Fibroblast of lung (primary cell): ENCODE results near the gene AOC3. TPM values are rescaled to one million over a fixed set of nuclear protein-coding genes. Genes with fewer than 3 reads are reported as not detected.
"Not testable (repeated sequence)": the region's sequence is repeated elsewhere in the genome, so short reads cannot be mapped to it uniquely, and the experiment has no call there.

Experiments
- DNase-seq, 2 donors: peaks; one replicate each; pipeline versions ENCODE4 v3.0.0 to v3.0.0-alpha.2; 2010; ENCODE audit warnings: low read depth in 2 of 2
- H2AFZ ChIP-seq: 2 replicates; pipeline ENCODE4 v1.5.1; 2012; ENCODE audit warnings: low read length, control low read depth, inconsistent platforms
- H3K27ac ChIP-seq: 2 replicates; pipeline ENCODE4 v1.5.1; 2011; ENCODE audit warnings: low read length, control low read depth; ENCODE audit not compliant: insufficient read depth
- H3K27me3 ChIP-seq: 2 replicates; pipeline ENCODE4 v1.5.1; 2011; ENCODE audit warnings: mild to moderate bottlenecking, low read length; ENCODE audit not compliant: control insufficient read depth, insufficient read depth
- H3K36me3 ChIP-seq: 2 replicates; pipeline ENCODE4 v1.5.1; 2011; ENCODE audit warnings: low read length; ENCODE audit not compliant: control insufficient read depth, insufficient read depth
- H3K4me1 ChIP-seq: 2 replicates; pipeline ENCODE4 v1.5.1; 2011; ENCODE audit warnings: low read length; ENCODE audit not compliant: control insufficient read depth, insufficient read depth; ENCODE audit errors: extremely low read depth
- H3K4me2 ChIP-seq: 2 replicates; pipeline ENCODE4 v1.5.1; 2011; ENCODE audit warnings: low read length, control low read depth; ENCODE audit not compliant: insufficient read depth; ENCODE audit errors: extremely low read depth
- H3K4me3 ChIP-seq, 4 experiments: fragments of 200-600 bp in 1 of 4; sonication (generic) in 1 of 4; replicated peaks in 1 of 4; 2 replicates each; pipeline ENCODE4 v1.5.1; 2011 to 2016; ENCODE audit warnings: low read length in 4 of 4, low read depth in 3 of 4, mild to moderate bottlenecking in 3 of 4, control low read depth in 2 of 4, inconsistent platforms in 1 of 4, mixed read lengths in 1 of 4; ENCODE audit not compliant: insufficient read depth in 1 of 4; ENCODE audit errors: control extremely low read depth in 1 of 4
- H3K79me2 ChIP-seq: 2 replicates; pipeline ENCODE4 v1.5.1; 2012; ENCODE audit warnings: mild to moderate bottlenecking, low read length, inconsistent platforms; ENCODE audit not compliant: control insufficient read depth, insufficient read depth
- H3K9ac ChIP-seq: 2 replicates; pipeline ENCODE4 v1.5.1; 2011; ENCODE audit warnings: mild to moderate bottlenecking, low read length, control low read depth; ENCODE audit not compliant: insufficient read depth
- H3K9me3 ChIP-seq: 2 replicates; pipeline ENCODE4 v1.5.1; 2012; ENCODE audit warnings: low read depth, low read length; ENCODE audit not compliant: control insufficient read depth, insufficient read depth
- H4K20me1 ChIP-seq: 2 replicates; pipeline ENCODE4 v1.5.1; 2011; ENCODE audit warnings: low read length; ENCODE audit not compliant: control insufficient read depth, insufficient read depth; ENCODE audit errors: extremely low read depth
- CTCF ChIP-seq, 2 donors: IDR thresholded peaks in 1 of 2; conservative IDR thresholded peaks in 1 of 2; 1 replicate in 1 of 2; 2 replicates in 1 of 2; pipeline ENCODE4 v1.5.1; 2011 to 2012; ENCODE audit warnings: low read length in 2 of 2, control low read depth in 1 of 2, inconsistent platforms in 1 of 2, low read depth in 1 of 2, mild to moderate bottlenecking in 1 of 2
- EZH2 ChIP-seq: IDR thresholded peaks from 2 replicates; pipeline ENCODE4 v1.5.1; 2012; ENCODE audit warnings: low read length, control low read depth, mild to moderate bottlenecking; ENCODE audit errors: missing control alignments
- polyA plus RNA-seq, 2 donors: library from polyadenylated mRNA; depleted of rRNA in 1 of 2; stranded (reverse) in 1 of 2; unstranded in 1 of 2; fragments of >200 nt; gene quantifications; 2 replicates each; pipeline ENCODE4 v1.2.1, GENCODE V29; 2011 to 2012; ENCODE audit warnings: missing spikeins in 1 of 2
- total RNA-seq: library from RNA; depleted of rRNA; stranded (reverse); fragments of >200 nt; gene quantifications from 2 replicates; pipeline ENCODE4 v1.2.1, GENCODE V29; 2014

Gene AOC3
- total and polyA plus RNA-seq, 2 donors (not counting 1 experiment from before 2014, with no cell fraction given), result 0.17 to 3.5 TPM

GRCh38 chr17:42898147-42898811 is 47.3 kb downstream of the AOC3 start:
- no peaks in the 10 kb centered on the region for H3K79me2 ChIP-seq
- no peak overlapping the region for H3K9ac ChIP-seq
- H3K36me3 ChIP-seq, result no peaks in the 10 kb centered on the region
- H4K20me1 ChIP-seq, result no peaks in the 10 kb centered on the region
- TF ChIP-seq EZH2 (no peak), CTCF (conservative IDR thresholded peaks at IDR 0.05 in 1 of 2, IDR thresholded peaks at IDR 0.05 in 1 of 2; ENCODE audit: low read depth in 1 of 2, low read length in 2 of 2) (no peak)
- peaks cover 4% of the 10 kb centered on the region for H3K27me3 ChIP-seq
- no peaks in the 10 kb centered on the region for H3K9me3 ChIP-seq
- no peak overlapping the region for H3K4me3 ChIP-seq
- H3K27ac ChIP-seq, result no peak overlapping the region
- no peak overlapping the region for H3K4me2 ChIP-seq
- DNase-seq, result no peak
- H2AFZ ChIP-seq, result no peak overlapping the region
- H3K4me1 ChIP-seq, result no peaks in the 10 kb centered on the region

GRCh38 chr17:42899981-42900380 is 49.0 kb downstream of the AOC3 start:
- not testable (repeated sequence) for H3K4me2 ChIP-seq, H3K27me3 ChIP-seq

DNA sequence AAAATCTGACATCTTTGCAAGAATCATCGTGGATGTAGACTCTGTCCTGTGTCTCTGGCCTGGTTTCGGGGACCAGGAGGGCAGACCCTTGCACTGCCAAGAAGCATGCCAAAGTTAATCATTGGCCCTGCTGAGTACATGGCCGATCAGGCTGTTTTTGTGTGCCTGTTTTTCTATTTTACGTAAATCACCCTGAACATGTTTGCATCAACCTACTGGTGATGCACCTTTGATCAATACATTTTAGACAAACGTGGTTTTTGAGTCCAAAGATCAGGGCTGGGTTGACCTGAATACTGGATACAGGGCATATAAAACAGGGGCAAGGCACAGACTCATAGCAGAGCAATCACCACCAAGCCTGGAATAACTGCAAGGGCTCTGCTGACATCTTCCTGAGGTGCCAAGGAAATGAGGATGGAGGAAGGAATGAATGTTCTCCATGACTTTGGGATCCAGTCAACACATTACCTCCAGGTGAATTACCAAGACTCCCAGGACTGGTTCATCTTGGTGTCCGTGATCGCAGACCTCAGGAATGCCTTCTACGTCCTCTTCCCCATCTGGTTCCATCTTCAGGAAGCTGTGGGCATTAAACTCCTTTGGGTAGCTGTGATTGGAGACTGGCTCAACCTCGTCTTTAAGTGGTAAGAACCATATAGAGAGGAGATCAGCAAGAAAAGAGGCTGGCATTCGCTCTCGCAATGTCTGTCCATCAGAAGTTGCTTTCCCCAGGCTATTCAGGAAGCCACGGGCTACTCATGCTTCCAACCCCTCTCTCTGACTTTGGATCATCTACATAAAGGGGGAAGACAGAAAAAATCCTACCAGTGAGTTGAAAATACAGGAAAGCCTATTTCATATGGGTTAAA is 49.7 kb downstream of the AOC3 start, which contains the start of gene G6PC1:
G6PC1 (plus strand) TSS at position 340 of the 872 bp plus-strand sequence; CDS start at position 418, 78 bp downstream.
- Histone ChIP-seq H3K9me3 (no peaks in the 10 kb centered on the region), H3K4me2 (no peak within 1 kb of the TSS), H3K4me3 (no peak within 1 kb of the TSS), H3K79me2 (no peaks in the 10 kb centered on the region), H3K9ac (no peak within 1 kb of the TSS), H3K27me3 (peaks cover 4% of the 10 kb centered on the region), H4K20me1 (no peaks in the 10 kb centered on the region), H3K27ac (no peak within 1 kb of the TSS), H3K36me3 (no peaks in the 10 kb centered on the region), H2AFZ (no peak within 1 kb of the TSS), H3K4me1 (no peaks in the 10 kb centered on the region)
- no peak for DNase-seq
- TF ChIP-seq CTCF (conservative IDR thresholded peaks at IDR 0.05 in 1 of 2, IDR thresholded peaks at IDR 0.05 in 1 of 2; ENCODE audit: low read depth in 1 of 2, low read length in 2 of 2) (no peak), EZH2 (no peak)

More at GRCh38 chr17:42899981-42900380, 49.0 kb downstream of the AOC3 start:
- H3K4me1 ChIP-seq, DNase-seq, H3K9me3 ChIP-seq, H4K20me1 ChIP-seq, H3K4me3 ChIP-seq, H3K9ac ChIP-seq, H3K27ac ChIP-seq, H3K79me2 ChIP-seq, H2AFZ ChIP-seq, H3K36me3 ChIP-seq: not testable (repeated sequence)
